HG03378 (cell line): ENCODE results near the gene HSD17B7.
"Not testable (repeated sequence)": the region's sequence is repeated elsewhere in the genome, so short reads cannot be mapped to it uniquely, and the experiment has no call there.

Experiments used
- ATAC-seq: cut with Tn5 transposase; IDR thresholded peaks from one replicate; pipeline ENCODE4 v1.9.1; 2021; ENCODE audit warnings: mild to moderate bottlenecking, moderate library complexity; ENCODE audit not compliant: unreplicated experiment

HSD17B7 gene

GRCh38 chr1:162807503-162807902 lies 17.0 kb downstream of the HSD17B7 start:
- not testable (repeated sequence) for ATAC-seq

GRCh38 chr1:162812357-162812756 lies 21.9 kb downstream of the HSD17B7 start:
- ATAC-seq = not testable (repeated sequence)

- not testable (repeated sequence) for ATAC-seq
Observed at GRCh38 chr1:162818136-162818535, 27.6 kb downstream of the HSD17B7 start.

- ATAC-seq = not testable (repeated sequence)
Observed at GRCh38 chr1:162818666-162819065, 28.2 kb downstream of the HSD17B7 start.

- no peak for ATAC-seq
Observed at GRCh38 chr1:162822391-162823200, 32.1 kb downstream of the HSD17B7 start.

GRCh38 chr1:162823231-162823630 lies 32.7 kb downstream of the HSD17B7 start:
- ATAC-seq = no peak

- no peak for ATAC-seq
Observed at GRCh38 chr1:162823771-162824525, 33.4 kb downstream of the HSD17B7 start.

GRCh38 chr1:162829268-162829667 lies 38.8 kb downstream of the HSD17B7 start:
- ATAC-seq = no peak

- no peak for ATAC-seq
Observed at GRCh38 chr1:162832470-162832869, 42.0 kb downstream of the HSD17B7 start.

GRCh38 chr1:162835157-162835899 lies 44.8 kb downstream of the HSD17B7 start:
- ATAC-seq = peak; percentile 96

- ATAC-seq = no peak
Observed at GRCh38 chr1:162838863-162839262, 48.4 kb downstream of the HSD17B7 start.

GRCh38 chr1:162840250-162840839 lies 49.8 kb downstream of the HSD17B7 start:
- ATAC-seq = no peak

- ATAC-seq = no peak
Observed at GRCh38 chr1:162844153-162844552, 53.7 kb downstream of the HSD17B7 start.

- ATAC-seq = no peak
Observed at GRCh38 chr1:162846256-162847212, 56.0 kb downstream of the HSD17B7 start.

GRCh38 chr1:162847839-162848453 lies 57.4 kb downstream of the HSD17B7 start:
- ATAC-seq = peak; percentile 61

- no peak for ATAC-seq
Observed at GRCh38 chr1:162849711-162850110, 59.2 kb downstream of the HSD17B7 start.

- no peak for ATAC-seq
Observed at GRCh38 chr1:162851341-162851740, 60.8 kb downstream of the HSD17B7 start.

GRCh38 chr1:162854245-162854882 lies 63.9 kb downstream of the HSD17B7 start:
- peak; percentile 91 for ATAC-seq
